Islet of Langerhans (tissue), 1 donor: ENCODE data around the gene CPNE9.
"Not testable (repeated sequence)": the region's sequence is repeated elsewhere in the genome, so short reads cannot be mapped to it uniquely, and the experiment has no call there.

Source experiments
- FAIRE-seq: peaks from one replicate; lab custom pipeline; 2011; peaks lifted over from hg19 to GRCh38; lab: Jason Lieb, UNC

The CPNE9 gene

DNA sequence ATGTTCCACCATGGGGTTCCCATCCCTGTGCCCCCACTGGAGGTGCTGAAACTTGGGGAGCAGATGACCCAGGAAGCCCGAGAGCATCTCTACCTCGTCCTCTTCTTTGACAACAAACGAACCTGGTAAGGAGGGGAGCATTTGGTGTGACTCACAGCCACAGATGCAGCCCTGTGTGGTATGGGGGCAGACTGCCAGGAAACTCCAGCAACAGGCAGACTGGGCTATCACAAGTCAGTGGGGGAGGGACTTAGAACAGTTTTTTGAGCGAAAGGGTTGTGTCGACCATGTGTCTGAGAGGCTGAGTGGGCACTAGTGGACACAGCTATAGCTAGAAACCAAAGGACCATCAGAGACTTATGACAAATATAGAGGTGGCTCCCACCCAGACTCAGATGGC lies 42.7 kb downstream of the CPNE9 start:
- no peak for FAIRE-seq

DNA sequence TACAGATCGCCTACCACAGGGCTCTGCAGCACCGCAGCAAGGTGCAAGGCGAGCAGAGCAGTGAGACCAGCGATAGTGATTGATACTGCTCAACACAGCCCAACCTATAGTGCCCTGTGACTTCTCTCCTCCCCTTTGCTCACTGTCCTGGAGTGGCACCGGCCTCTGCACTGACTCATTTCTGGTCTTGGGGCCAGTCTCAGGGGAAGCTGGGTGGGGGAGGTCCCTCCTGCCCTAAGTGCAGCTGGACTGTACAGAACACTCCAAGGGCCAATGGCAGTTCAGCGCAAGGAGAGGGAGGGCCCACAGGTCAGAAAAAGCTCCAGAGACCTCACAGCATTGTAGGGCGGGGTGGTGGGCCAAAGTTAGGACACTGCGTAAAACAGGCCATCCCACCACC lies 43.6 kb downstream of the CPNE9 start:
- FAIRE-seq: no peak

DNA sequence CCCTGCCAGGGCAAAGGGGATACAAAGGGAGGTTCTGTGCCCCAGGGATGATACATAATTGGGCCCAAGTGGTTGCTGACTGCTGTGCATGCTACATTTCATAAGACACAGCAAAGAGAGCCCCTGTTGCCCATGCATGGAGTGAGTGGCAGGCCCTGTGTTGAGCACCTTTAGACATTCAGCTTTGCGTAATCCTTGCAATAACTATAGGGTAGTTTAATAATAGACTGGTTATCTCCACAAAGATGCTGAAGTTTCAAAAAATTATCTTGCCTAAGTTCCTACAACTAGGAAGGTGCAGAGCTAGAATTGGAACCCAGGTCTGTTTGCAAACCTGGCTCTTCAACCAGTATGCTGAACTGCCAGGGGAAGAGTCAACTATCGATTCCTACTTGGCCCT lies 44.4 kb downstream of the CPNE9 start:
- FAIRE-seq: no peak

DNA sequence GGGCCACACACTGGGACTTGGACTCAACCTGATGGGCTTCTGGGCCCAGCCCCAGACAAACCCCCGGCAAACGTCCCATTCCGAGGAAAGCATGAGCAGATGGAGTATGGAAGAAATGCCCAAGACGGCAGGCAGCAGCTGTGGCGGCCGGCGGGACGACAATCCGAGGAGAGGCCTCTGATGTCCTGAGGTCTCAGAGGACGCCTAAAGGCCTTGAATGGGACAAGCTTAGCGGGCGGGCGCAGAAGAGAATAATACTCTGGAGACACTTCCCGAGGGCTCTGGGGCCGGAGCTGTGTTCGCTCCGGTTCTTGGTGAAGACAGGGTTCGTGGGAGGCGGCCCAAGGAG lies 45.6 kb downstream of the CPNE9 start:
- no peak for FAIRE-seq

DNA sequence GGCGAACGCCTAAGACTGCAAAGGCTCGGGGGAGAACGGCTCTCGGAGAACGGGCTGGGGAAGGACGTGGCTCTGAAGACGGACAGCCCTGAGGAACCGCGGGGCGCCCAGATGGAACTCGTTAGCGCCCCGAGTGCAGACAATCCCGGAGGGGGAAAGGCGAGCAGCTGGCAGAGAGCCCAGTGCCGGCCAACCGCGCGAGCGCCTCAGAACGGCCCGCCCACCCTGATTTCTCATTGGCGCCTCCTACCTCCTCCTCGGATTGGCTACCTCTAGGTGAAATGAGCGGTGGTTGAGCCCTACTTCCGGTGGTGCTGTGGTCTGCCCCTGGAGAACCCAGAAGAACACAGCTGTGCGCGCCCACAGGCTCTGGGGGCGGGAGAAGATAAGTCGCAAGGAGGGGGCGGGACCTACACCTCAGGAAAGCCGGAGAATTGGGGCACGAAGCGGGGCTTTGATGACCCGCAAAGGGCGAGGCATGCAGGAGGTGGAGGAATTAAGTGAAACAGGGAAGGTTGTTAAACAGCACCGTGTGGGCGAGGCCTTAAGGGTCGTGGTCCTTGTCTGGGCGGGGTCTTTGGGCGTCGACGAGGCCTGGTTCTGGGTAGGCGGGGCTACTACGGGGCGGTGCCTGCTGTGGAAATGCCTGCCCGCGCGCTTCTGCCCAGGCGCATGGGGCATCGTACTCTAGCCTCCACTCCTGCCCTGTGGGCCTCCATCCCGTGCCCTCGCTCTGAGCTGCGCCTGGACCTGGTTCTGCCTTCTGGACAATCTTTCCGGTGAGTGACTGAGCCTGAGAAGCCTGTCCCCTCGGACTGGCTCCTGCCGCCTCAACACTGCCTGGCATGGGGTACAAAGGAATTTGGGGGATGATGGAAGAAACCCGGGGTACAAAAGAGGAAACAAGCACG lies 46.3 kb downstream of the CPNE9 start, which contains the start of gene OGG1:
Gene OGG1 (plus strand): TSS at position 308 of the 911 bp plus-strand sequence. CDS start 335 bp downstream, at position 643.
- FAIRE-seq: no peak

DNA sequence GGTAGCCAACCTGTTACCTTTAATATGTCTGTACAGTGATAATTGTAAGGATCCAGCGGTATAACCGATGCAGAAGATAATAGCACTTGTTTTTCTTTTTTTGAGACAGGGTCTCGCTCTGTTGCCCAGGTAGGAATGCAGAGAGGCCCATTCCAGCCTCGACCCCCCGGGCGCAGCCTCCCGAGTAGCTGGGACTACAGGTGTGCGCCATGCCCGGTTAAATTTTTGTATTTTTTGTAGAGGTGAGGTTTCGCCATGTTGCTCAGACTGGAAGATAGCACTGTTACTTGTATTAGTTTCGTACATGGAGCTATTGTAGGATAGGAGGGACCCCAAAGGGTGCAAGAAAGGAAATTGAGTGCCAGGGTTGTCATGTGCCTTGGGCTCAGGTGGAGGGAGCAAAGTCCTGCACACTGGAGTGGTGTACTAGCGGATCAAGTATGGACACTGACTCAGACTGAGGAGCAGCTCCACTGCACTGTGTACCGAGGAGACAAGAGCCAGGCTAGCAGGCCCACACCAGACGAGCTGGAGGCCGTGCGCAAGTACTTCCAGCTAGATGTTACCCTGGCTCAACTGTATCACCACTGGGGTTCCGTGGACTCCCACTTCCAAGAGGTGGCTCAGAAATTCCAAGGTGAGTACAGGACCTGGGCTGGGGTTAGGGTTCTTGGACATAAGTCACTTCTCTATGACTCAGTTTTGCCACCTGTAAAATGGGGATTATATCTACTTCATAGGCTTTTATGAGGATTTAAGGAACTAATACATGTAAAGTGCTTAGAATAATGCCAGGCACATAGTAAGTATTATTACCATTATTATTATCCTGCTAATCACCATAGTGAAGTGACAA lies 47.2 kb downstream of the CPNE9 start:
- no peak for FAIRE-seq

DNA sequence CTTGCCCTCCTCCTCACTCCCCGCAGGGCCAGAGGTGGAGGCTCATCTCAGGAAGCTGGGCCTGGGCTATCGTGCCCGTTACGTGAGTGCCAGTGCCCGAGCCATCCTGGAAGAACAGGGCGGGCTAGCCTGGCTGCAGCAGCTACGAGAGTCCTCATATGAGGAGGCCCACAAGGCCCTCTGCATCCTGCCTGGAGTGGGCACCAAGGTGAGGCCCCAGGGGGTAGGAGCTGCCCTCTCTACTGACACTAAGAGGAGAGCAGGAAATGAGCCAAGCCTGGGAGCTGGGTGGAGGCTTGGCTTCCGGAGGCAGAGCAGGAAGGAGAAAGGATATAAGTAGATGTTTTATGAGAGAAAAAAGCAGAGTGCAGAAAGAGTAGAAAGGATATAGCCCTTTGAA lies 51.0 kb downstream of the CPNE9 start:
- no peak for FAIRE-seq

DNA sequence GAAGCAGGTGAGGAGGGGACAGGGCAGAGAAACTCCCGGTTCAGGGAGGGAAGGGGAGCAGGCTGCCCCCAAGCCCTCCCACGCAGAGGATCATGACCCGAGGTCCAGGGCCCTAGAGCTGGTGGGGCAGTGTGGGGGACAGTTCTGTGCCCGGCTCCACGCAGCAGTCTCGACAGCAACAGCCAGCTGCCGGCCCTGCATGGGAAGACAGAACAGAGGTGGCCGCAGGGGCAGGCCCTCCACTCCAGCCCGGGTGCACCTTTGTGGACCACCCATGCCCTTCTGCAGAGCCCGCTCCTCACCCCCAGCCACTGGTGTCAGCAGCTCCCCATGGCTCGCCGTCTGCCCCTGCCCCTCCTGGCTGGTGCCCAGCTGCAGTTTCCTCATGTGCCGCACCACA lies 53.8 kb downstream of the CPNE9 start:
- FAIRE-seq: no peak

DNA sequence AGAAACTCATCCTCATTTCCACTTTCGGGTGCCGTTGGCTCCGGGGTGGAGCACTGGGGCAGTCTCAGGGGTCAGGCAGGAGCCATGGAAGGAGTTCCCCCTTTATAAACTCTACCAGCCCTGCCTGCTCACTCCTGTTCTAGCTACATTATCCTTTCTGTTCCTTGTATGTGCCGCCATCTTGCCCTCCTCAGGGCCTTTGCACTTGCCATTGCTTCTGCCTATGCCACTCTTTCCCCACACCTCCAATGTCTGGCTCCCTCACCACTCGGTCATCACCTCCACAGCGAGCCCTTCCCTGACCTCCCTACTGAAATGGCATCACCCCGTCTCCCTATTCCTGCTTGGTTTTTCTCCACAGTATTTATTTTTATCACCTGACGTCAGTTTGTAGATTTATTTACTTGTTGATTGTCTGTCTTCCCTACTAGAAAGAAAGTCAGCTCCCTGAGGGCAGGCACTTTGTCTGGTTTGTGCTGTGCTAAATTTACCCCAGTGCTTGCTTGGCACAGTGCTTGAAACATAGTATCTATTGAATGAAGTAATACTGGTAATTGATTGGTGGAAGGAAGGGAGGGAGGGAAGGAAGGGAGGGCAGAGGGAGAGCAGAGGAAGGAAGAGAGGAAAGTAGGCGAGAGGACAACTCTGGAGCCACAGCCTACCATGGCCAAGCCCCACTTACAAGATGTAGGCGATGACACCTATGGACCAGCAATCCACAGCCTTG lies 57.3 kb downstream of the CPNE9 start:
- no peak for FAIRE-seq

DNA sequence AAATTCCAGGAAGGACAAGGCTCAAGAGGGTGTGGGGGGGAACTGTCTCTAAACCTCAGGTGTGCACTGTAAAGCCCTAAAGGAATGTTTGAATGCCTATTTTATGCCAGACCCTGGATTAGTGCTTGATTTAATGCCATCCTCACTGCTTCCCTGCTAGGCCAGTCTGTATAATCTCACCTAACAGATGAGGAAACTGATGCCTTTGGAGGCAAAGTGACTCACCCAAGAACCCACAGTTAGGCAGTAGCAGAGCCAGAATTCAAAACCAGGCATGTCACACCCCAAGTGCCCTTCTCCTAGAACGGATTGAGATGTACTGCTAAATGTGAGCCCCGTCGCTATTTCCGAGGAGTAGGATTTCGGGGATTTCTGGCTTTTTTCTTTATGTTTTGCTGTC lies 58.3 kb downstream of the CPNE9 start:
- no peak for FAIRE-seq

DNA sequence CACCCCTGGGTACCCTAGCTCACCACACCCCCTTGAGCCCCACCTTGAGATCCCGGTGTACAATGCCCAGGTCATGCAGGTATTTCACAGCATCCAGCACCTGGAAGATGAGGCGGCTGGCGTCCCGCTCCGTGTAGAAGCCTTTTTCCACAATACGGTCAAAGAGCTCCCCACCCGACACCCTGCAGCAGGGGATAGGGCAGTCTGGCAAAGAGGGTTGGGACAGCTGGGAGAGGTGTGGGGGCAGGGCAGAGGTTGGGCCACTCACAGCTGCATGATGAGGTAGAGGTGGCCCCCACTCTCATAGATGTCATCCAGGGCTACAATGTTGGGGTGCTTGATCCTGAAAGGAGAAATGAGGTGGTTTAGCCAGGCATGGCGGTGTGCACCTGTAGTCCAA lies 59.2 kb downstream of the CPNE9 start:
- no peak for FAIRE-seq

DNA sequence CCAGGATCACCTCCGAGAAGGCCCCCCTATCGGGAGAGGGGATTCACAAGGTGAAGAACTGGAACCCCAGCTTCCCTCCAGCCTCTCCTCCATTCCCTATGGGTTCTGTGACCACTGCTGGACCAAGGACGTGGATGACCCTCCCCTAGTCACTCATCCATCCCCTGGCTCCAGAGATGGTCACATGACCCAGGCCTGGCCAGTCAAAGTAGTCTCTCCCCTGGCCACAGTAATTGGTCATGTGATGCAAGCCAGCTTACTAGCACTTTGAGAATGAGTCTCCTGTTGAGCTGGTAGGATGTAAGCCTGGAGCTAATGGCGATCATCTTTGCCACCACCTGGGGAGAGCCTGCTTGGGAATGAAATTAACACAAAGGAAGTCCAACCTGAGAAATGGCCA lies 62.2 kb downstream of the CPNE9 start:
- FAIRE-seq: no peak

DNA sequence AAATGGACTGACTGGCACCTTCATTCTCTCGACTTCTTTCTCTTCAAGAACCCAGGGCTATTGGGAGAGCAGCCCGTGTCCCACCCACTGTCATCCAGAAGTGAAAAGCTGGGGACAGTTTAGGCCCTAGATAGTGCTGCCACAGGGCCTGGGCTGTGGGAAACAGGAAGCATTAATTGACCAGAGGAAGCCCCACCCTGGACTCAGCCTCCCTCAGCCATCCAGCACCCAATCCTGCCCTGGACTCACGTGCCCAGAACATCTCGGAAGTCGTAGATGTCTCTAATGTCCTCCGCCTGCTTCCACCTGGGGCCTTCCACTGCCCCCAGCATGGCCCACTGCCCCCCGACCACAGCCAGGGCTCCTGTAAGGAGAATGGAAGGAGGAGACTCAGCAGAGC lies 63.8 kb downstream of the CPNE9 start:
- no peak for FAIRE-seq

DNA sequence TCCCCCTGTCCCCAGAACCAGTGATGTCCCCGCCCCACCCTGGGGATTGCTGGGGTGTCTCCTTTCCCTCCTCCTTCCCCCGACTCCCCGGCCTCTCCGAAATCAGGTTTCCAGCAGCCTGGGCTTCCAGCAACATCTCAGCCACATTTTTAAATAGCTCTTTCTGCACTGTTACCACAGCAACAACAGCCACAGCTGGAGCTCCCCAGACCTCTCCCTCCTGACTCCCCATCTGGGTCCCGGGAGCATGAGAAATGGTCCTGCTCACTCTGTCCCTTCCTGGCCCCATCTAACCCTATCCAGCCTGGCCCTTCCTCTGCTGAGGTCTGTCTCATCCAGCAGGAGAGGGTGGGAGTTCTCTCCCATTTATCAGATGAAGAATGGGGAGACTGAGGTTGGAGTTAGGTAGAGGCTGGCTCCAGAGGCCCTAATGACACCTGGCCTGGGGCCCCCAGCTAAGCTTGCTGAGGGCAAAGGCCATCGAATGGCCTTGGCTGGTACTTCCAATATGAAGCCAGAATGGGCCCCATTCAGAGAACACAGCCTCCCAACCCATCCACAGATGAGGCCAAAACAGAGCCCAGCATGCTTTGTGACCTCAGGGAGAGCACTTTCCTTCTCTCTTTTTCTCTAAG lies 64.6 kb downstream of the CPNE9 start:
- FAIRE-seq: no peak

DNA sequence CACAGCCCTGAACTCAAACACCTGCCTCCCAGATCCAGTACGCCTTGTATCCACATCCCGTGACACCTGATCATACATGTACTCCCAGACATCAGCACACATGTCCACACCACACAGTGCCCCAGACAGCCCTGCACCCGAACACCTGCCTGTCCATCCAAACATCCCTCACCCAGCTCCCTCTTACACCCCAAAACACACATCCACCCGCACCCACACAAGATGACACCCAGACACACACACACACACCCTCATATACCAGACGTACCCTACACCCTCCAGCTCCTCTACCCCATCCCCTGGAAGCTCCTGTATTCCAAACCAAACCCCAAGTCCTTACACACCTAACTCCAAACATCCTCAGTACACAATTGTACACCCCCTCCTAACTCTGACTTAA lies 65.4 kb downstream of the CPNE9 start:
- no peak for FAIRE-seq

DNA sequence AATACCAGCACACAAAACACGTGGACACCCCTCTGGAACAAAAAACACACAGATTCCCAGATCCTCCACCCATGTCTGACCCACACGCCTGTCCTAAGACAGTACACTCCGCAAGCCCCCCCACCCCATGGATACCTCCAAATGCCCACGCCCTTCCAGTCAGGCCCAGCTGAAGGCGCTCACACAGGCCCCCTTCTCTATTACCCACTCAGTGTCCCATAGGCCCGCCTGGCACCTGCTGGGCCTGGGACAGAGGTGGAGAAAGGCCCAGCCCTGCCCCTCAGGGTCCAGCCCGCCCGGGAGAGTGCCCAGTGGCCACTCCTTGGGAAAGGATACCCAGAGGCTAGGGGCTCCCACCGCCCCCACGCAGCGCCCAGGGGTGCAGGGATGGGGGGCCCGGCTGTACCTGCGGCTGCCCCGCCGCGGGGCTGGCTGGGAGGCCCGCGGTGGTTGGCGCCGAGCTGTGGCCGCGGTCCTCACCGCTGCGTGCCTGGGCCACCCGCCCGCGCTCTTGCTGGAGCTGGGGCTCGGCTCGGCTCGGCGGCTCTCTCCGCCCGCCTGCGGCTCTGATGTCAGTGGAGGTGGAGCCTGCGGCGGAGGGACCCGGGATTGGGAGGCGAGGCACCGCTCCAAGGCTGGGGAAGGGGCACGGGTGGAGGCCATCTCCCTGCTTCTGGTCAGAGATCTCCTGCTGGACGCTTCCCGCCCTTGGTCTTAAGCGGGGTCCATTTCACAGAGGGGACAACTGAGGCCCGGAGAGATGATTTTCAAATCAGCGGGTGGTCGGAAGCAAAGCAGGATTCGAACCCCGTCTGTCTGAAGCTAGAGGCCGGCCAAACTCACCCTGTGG lies 66.0 kb downstream of the CPNE9 start, which contains the start of gene CAMK1:
Gene CAMK1 (minus strand): TSS at position 522 of the 850 bp plus-strand sequence. CDS start 2,198 bp downstream, outside the sequence.
- no peak for FAIRE-seq

DNA sequence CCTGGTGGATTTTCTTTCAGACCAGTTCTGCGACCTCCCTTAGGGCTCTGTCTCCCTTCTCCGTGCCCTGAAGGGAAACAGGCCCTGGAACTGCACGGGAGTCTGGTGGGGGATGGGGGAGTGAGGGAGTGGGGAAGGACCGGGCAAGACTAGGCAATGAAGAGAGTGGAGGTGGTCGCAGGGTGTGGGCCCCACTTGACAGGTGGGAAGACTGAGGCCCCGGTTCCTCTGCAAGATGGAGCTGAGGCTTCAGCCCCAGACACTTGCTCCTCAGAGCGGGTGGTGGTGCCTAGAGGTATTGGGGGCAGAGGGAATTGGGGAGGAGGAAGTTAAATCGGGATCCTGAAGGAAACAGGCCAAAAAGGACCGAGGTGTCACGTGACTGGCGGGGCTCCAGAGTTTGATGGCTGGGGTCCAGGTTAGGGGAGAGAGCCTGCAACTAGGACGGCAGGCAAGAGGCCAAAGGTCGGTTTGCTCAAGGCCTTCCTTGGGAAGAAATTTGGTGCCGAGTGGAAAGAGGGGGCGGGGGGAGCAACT lies 66.7 kb downstream of the CPNE9 start:
- no peak for FAIRE-seq

DNA sequence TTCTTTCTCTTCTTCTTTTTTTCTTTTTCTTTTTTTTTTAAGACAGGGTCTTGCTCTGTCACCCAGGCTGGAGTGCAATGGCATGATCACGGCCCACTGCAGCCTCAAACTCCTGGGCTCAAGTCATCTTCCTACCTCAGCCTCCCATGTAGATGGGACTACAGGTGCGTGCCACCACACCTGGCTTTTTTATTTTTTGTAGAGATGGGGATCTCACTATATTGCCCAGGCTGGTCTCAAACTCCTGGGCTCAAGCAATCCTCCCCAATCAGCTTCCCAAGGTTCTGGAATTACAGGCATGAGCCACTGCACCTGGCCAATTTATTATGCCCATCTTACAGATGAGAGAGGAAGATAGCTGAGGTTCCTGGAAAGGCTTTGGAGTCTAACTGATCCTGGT lies 67.4 kb downstream of the CPNE9 start:
- FAIRE-seq: not testable (repeated sequence)

DNA sequence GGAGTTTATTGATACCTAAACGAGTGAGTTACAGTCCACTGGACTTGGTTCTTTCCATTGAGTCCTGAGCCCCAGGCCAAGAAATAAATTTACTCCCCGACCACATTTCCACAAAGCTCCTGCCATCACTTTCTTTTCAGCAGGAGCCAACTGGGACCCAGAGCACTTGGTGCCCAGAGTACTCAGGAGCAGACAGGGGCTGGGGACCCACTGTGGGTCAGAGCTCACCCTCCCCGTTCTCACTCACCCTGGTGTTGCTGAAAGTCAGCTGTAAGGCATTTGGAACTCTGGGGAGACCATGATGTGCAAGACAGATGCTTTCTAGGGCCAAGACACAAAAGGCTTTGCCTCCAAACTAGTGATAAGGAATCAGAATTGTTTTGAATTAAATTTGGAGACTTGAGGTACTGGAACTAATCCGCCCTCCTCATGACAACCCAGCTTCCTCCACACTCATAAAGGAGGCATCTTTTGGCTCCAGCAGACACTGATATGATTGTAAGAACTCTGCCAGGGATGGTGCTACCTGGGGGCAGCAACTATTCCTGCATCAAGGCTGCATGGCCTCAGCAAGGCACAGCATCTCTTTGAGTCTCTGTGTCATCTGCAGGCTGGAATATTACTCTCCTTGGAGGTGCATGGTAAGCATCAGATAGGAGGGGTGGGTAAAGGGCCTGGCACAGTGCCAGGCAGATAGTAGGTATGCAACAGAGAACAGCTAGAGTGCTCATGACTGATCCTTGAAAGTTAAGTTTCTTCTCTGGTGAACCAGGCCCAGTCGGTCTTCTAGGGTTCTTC lies 73.5 kb downstream of the CPNE9 start:
- FAIRE-seq: no peak

DNA sequence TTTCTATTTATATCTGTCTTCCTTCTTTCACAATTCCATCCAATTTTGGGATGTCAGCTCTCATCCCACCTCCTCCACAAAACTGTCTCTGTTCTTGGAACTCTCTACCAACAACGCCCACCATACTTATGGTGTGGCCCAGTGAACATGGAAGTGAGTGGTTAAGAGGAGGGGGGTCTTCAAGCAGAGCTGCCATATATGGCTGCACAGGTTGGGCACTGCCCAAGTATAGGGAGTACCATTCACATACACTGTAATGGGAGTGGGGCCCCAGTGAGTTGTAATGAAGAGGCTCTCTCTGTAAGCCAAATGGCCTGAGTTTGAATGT lies 74.0 kb downstream of the CPNE9 start:
- FAIRE-seq: no peak
